Common myeloid progenitor, CD34-positive (primary cell): ENCODE measurements around the gene ACIN1.

Experiments
- CTCF ChIA-PET: fragments of 350-600 bp; sonication (Branson Sonifier 250); formaldehyde crosslinking; loops from one replicate; lab custom pipeline; 2021; ENCODE audit warnings: antibody characterized with exemption; lab: Charles Lee
- POLR2A ChIA-PET: fragments of 350-600 bp; sonication (Branson Sonifier 250); formaldehyde crosslinking; loops from one replicate; lab custom pipeline; 2021; ENCODE audit warnings: antibody characterized with exemption; lab: Charles Lee
- DNase-seq, 3 donors: peaks; one replicate each; pipeline versions ENCODE4 v3.0.0 to v3.0.0-alpha.2; 2013
- H3K27ac ChIP-seq, 2 experiments: 1 replicate in 1 of 2; 2 replicates in 1 of 2; pipeline ENCODE4 v1.7.0; 2013; ENCODE audit warnings: inconsistent platforms in 2 of 2, low read length in 2 of 2, mild to moderate bottlenecking in 2 of 2, low read depth in 1 of 2, moderate library complexity in 1 of 2; ENCODE audit not compliant: severe bottlenecking in 2 of 2, insufficient read depth in 1 of 2, poor library complexity in 1 of 2
- H3K27me3 ChIP-seq, 5 experiments: replicated peaks in 2 of 5; 1 replicate in 3 of 5; 2 replicates in 2 of 5; pipeline versions ENCODE4 v1.6.1 to v1.7.0; 2013; ENCODE audit warnings: low read length in 4 of 5, mild to moderate bottlenecking in 2 of 5, moderate library complexity in 2 of 5, inconsistent platforms in 1 of 5; ENCODE audit not compliant: insufficient read depth in 5 of 5, control insufficient read depth in 4 of 5
- H3K36me3 ChIP-seq, 4 experiments: 1 replicate in 2 of 4; 2 replicates in 2 of 4; pipeline versions ENCODE4 v1.6.1 to v1.7.0; 2013; ENCODE audit warnings: low read length in 3 of 4, control low read depth in 1 of 4, mild to moderate bottlenecking in 1 of 4; ENCODE audit not compliant: control insufficient read depth in 4 of 4, insufficient read depth in 4 of 4
- H3K4me1 ChIP-seq, 4 experiments: 1 replicate in 3 of 4; 2 replicates in 1 of 4; pipeline versions ENCODE4 v1.6.1 to v1.7.1; 2013; ENCODE audit warnings: low read length in 3 of 4, mild to moderate bottlenecking in 3 of 4, control low read depth in 1 of 4, inconsistent platforms in 1 of 4, moderate library complexity in 1 of 4; ENCODE audit not compliant: control insufficient read depth in 4 of 4, insufficient read depth in 4 of 4; ENCODE audit errors: control extremely low read depth in 1 of 4
- H3K4me3 ChIP-seq, 7 experiments: 1 replicate in 4 of 7; 2 replicates in 3 of 7; pipeline versions ENCODE4 v1.5.1 to v1.7.0; 2013; ENCODE audit warnings: mild to moderate bottlenecking in 7 of 7, low read length in 6 of 7, moderate library complexity in 6 of 7, inconsistent platforms in 2 of 7, low read depth in 2 of 7, control low read depth in 1 of 7; ENCODE audit not compliant: insufficient read depth in 4 of 7, control insufficient read depth in 1 of 7; ENCODE audit errors: extremely low read depth in 1 of 7
- H3K9me3 ChIP-seq, 5 experiments: 1 replicate in 4 of 5; 2 replicates in 1 of 5; pipeline versions ENCODE4 v1.6.1 to v1.7.1; 2013; ENCODE audit warnings: low read length in 4 of 5, mild to moderate bottlenecking in 2 of 5, inconsistent platforms in 1 of 5, low read depth in 1 of 5, moderate library complexity in 1 of 5; ENCODE audit not compliant: control insufficient read depth in 4 of 5, insufficient read depth in 2 of 5; ENCODE audit errors: control extremely low read depth in 1 of 5
- WGBS: methylation state at CpG from one replicate; pipeline ENCODE4 v1.1.5; 2013; ENCODE audit not compliant: insufficient coverage; 5-methylcytosine and 5-hydroxymethylcytosine counted together

ACIN1 gene

GRCh38 chr14:23076785-23077408, 18.0 kb downstream of the ACIN1 start:
- peaks cover 0 to 6% (median 5%) of the 10 kb centered on the region in 4 experiments for H3K4me1 ChIP-seq
- no peak overlapping the region for H3K27ac ChIP-seq
- POLR2A ChIA-PET = interaction anchor here (1.2 to 2.1 kb wide), 2 partner anchors 18 to 105 kb away, joined by 3 to 16 read pairs; partner anchors contain the start of genes ACIN1 and C14orf119
- no peaks in the 10 kb centered on the region for H3K27me3 ChIP-seq
- peak; percentile 35 to 65 (median 51) for DNase-seq
- 97% methylated on average over 3 of the region's 5 CpGs for WGBS
- H3K36me3 ChIP-seq = peaks cover 42 to 88% (median 71%) of the 10 kb centered on the region in 4 experiments
- H3K9me3 ChIP-seq = no peaks in the 10 kb centered on the region
- no peak overlapping the region for H3K4me3 ChIP-seq
- CTCF ChIA-PET = interaction anchor here (0.6 to 17.5 kb wide), 25 partner anchors 9 to 254 kb away, joined by 3 to 200 read pairs (median 8); partner anchors contain the start of genes ACIN1 and C14orf119

DNA sequence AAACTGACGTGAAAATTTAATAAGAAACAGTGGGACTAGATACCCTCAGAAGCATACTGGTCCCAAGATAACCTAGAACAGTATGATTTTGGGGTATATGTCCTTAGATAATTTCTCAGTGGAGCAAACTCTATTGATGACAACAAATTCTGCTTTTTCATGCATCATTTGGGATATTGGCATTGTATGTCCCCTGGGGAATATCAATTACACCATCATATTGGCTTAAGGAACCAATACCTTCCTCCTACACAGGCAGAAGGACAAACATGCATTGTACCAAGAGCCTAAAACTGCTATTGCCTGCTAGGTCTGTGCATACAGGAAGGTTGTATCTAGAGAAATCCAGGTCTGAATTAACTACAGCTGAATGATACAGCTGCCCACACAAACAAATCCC, 20.0 kb downstream of the ACIN1 start:
- H3K9me3 ChIP-seq = no peaks in the 10 kb centered on the region
- DNase-seq = no peak
- POLR2A ChIA-PET = no interaction called here
- no peaks in the 10 kb centered on the region for H3K27me3 ChIP-seq
- H3K4me3 ChIP-seq = no peak overlapping the region
- peaks cover 27 to 72% (median 56%) of the 10 kb centered on the region in 4 experiments for H3K36me3 ChIP-seq
- 88% methylated on average over 1 of the region's 1 CpG for WGBS
- CTCF ChIA-PET = interaction anchor here (1.0 to 17.5 kb wide), 6 partner anchors 11 to 111 kb away, joined by 3 to 200 read pairs (median 14); partner anchors contain the start of gene ACIN1
- peaks cover 0 to 23% (median 20%) of the 10 kb centered on the region in 4 experiments for H3K4me1 ChIP-seq
- H3K27ac ChIP-seq = no peak overlapping the region

DNA sequence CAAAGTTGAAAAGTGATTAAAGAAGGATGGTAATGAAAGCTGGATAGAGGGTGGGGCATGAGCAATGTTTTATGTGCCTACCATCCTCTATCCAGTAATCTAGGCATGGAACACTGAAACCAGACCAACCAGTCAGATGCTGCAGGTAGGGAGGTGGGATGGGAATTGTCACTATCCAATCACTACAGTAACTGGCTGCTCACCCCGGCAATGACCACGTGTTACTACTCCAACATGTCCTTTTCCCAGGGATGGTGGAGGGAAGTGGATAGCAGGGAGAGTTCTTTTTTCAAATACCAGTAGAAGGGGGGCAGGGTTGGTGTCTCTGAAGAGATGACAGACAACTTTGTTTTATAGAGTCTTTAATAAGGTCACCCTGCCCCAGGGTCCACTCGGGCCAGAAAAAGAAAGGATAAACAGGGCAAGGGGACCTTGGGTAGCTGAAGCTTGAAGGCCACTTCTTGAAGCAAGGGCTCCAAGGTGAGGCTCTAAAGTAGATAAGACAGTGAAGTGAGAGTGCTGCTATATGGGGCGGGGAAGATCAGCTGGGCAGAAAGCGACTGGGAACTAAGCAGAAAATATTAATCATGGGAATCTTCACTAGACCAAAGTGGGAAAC, 22.9 kb downstream of the ACIN1 start:
- ChIA-PET POLR2A (interaction anchor here (0.6 to 1.7 kb wide), 4 partner anchors 17 to 65 kb away, joined by 3 read pairs; partner anchors contain the start of genes ACIN1 and C14orf119), CTCF (interaction anchor here (0.7 to 17.5 kb wide), 12 partner anchors 11 to 116 kb away, joined by 3 to 200 read pairs (median 14); partner anchors contain the start of genes ACIN1, C14orf119, CDH24 and CIROP)
- Histone ChIP-seq H3K4me1 (peaks cover 0 to 33% (median 28%) of the 10 kb centered on the region in 4 experiments), H3K27me3 (no peaks in the 10 kb centered on the region), H3K9me3 (no peaks in the 10 kb centered on the region), H3K4me3 (peak overlapping the region in 5 of 7 experiments; percentile 88 to 97 (median 92)), H3K36me3 (peaks cover 20 to 63% (median 45%) of the 10 kb centered on the region in 4 experiments), H3K27ac (peak overlapping the region; percentile 73 to 92)
- 82% methylated on average over 3 of the region's 5 CpGs for WGBS
- no peak for DNase-seq

- no peaks in the 10 kb centered on the region for H3K9me3 ChIP-seq
- peaks cover 18 to 63% (median 45%) of the 10 kb centered on the region in 4 experiments for H3K36me3 ChIP-seq
- no peaks in the 10 kb centered on the region for H3K27me3 ChIP-seq
- H3K4me3 ChIP-seq = peak overlapping the region; percentile 59 to 97 (median 92)
- ChIA-PET POLR2A (interaction anchor here (0.6 to 1.7 kb wide), 4 partner anchors 18 to 64 kb away, joined by 3 read pairs; partner anchors contain the start of genes ACIN1 and C14orf119), CTCF (interaction anchor here (1.0 to 17.5 kb wide), 16 partner anchors 10 to 111 kb away, joined by 3 to 200 read pairs (median 9); partner anchors contain the start of genes ACIN1, C14orf119, CDH24 and CIROP)
- H3K27ac ChIP-seq = peak overlapping the region; percentile 73 to 92
- WGBS = 0% methylated on average over 10 of the region's 14 CpGs
- peak; percentile 88 to 94 (median 90) for DNase-seq
- peaks cover 0 to 33% (median 28%) of the 10 kb centered on the region in 4 experiments for H3K4me1 ChIP-seq
Observed at GRCh38 chr14:23071244-23071920, 23.6 kb downstream of the ACIN1 start.

GRCh38 chr14:23070262-23071129, 24.4 kb downstream of the ACIN1 start:
- H3K27ac ChIP-seq = peak overlapping the region; percentile 73 to 92
- no peak for DNase-seq
- peaks cover 21 to 64% (median 41%) of the 10 kb centered on the region in 4 experiments for H3K36me3 ChIP-seq

More at GRCh38 chr14:23070262-23071129, 24.4 kb downstream of the ACIN1 start:
- Histone ChIP-seq H3K27me3 (no peaks in the 10 kb centered on the region), H3K4me1 (peaks cover 0 to 33% (median 28%) of the 10 kb centered on the region in 4 experiments), H3K4me3 (peak overlapping the region in 6 of 7 experiments; percentile 88 to 97 (median 92)), H3K9me3 (no peaks in the 10 kb centered on the region)
- ChIA-PET POLR2A (interaction anchor here (1.0 to 1.7 kb wide), 2 partner anchors 19 to 24 kb away, joined by 3 read pairs; partner anchors contain the start of genes ACIN1 and C14orf119), CTCF (interaction anchor here (1.0 to 17.5 kb wide), 16 partner anchors 9 to 112 kb away, joined by 3 to 200 read pairs (median 8); partner anchors contain the start of genes ACIN1, C14orf119 and CDH24)
- 17% methylated on average over 6 of the region's 10 CpGs for WGBS
